Fibroblast of the aortic adventitia (primary cell): ENCODE results near the gene GAS7. TPM values are rescaled to one million over a fixed set of nuclear protein-coding genes. Genes with fewer than 3 reads are reported as not detected.

Source experiments
- DNase-seq: peaks from one replicate; pipeline ENCODE4 v3.0.0-alpha.2; 2010; ENCODE audit warnings: low read depth
- H3K4me3 ChIP-seq: 2 replicates; pipeline ENCODE4 v1.5.1; 2011; ENCODE audit warnings: low read depth, mild to moderate bottlenecking, control low read depth, low read length, moderate library complexity
- CTCF ChIP-seq: IDR thresholded peaks from 2 replicates; pipeline ENCODE4 v1.5.1; 2011; ENCODE audit warnings: mild to moderate bottlenecking, low read length, control low read depth, inconsistent platforms; ENCODE audit not compliant: insufficient read depth
- total RNA-seq: library from RNA; depleted of rRNA; stranded (reverse); fragments of >200 nt; gene quantifications from 2 replicates; pipeline ENCODE4 v1.2.3, GENCODE V29; 2012; ENCODE audit warnings: low replicate concordance

GAS7 gene
- total RNA-seq, 1 donor = 7.0 TPM

DNA sequence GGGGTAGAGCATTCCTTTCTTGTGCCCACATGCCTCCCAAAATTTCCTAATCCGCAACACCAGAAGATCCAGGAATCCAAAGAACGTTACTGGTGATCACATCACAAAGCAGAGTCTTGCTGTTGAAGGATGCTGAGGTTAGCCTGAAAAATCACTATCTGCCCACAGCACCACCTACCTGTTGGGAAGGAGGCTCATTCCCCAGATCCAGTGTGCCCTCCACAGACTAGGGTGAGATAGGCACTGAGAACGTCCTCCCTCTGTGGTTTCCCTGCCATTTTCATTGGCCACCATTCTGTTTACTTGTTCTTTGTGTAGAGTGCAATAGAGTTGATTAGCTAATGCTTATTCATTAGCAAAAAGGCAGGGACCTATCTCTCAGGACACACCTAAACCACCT lies 323.7 kb downstream of the GAS7 start:
- TF ChIP-seq CTCF = no peak
- no peak for DNase-seq
- H3K4me3 ChIP-seq = no peak overlapping the region

- TF ChIP-seq CTCF = no peak
- DNase-seq = no peak
- H3K4me3 ChIP-seq = no peak overlapping the region
Observed at GRCh38 chr17:9872852-9873251, 325.6 kb downstream of the GAS7 start.

GRCh38 chr17:9868552-9868951 lies 329.9 kb downstream of the GAS7 start:
- H3K4me3 ChIP-seq = no peak overlapping the region
- DNase-seq = no peak
- TF ChIP-seq CTCF = no peak

DNA sequence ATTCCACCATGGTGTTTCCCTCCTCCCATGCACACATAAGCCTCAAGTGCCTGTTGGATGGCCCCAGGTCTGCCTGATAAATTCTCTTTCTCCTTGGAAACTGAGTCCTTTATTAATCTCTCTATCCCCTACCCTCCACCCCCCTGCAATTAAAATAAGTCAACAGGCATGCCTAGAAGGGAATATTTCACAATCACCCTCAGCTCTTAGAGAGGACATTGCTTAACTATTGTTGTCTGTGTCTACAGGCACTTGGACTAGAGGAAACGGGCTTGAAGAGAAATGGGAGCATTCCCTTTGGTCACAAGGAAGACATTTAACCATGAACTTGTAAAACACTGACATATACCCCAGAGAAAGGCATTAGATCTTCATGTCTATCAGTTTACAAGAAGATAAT lies 332.8 kb downstream of the GAS7 start:
- no peak for DNase-seq
- no peak for TF ChIP-seq CTCF
- H3K4me3 ChIP-seq = no peak overlapping the region

DNA sequence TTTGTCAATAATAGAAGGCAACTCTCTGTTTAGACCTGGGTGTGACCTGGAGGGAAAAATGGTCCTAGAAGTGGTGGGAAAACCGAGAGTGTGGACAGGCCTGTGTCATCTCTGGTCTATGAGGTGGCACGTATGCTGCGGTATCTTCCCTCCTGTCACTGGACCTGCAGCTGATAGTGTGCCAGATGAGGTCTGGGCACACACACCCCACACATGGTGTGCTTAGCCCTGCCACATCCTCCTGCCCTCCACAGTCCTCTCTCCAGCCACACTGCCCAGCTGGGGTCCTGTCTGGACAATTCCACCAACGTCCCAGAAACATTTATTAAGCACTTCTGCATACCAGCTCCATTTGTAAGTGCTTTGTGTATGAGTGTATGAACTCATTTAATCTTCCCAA lies 335.5 kb downstream of the GAS7 start:
- no peak overlapping the region for H3K4me3 ChIP-seq
- no peak for DNase-seq
- TF ChIP-seq CTCF = no peak

DNA sequence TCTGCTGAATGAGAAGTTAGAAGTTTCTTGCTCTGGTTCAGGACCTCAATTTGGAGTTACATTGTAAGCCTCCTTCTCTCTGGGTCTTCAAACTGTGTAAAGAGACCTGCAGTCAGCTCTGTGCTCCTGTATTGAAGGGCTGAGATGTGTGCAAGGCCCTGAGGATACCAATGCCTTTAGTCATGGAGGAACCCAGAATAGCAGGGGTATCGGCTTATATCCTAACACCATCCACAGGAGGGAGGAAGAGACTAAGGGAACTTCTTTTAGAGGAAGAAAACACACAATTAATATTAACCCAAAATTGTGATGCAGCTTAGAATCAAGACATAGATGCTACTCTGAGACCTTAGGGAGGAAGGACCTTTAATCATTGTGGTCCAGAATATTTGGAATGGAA lies 336.2 kb downstream of the GAS7 start:
- no peak for DNase-seq
- H3K4me3 ChIP-seq = no peak overlapping the region
- no peak for TF ChIP-seq CTCF

DNA sequence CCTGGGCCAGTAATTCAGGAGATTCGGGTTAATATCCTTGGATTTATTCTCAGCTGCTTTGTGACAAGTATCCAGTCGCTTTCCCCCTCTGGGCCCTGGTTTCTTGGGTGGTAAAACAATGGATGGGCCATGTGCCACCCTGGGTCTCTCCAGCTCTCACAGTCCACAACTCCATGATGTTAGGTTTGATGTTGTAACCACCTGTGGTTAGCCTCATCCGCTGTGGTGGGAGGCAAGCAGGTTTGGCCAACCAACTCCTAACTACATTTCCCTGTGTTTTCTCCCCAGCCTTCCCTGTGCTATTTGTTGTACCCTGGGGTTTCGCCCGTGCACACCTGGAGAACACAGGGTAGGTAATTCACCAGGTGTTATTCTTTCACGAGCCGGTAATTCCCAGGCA lies 337.6 kb downstream of the GAS7 start:
- TF ChIP-seq CTCF = no peak
- DNase-seq = no peak
- H3K4me3 ChIP-seq = no peak overlapping the region

Other genes starting within 250 kb of the GAS7 start
- not detected in 2 replicates for gene MYH13, start 174.4 kb upstream of the GAS7 start, total RNA-seq
- not detected in 2 replicates for gene MYH8, start 223.3 kb upstream of the GAS7 start, total RNA-seq